ENCODE results near the gene DPH7.
A peak's percentile ranks its signal among the peaks of the same experiment; 100 is the strongest.
"Not testable (repeated sequence)": the region's sequence is repeated elsewhere in the genome, so short reads cannot be mapped to it uniquely, and the experiment has no call there.

Gene DPH7

DNA sequence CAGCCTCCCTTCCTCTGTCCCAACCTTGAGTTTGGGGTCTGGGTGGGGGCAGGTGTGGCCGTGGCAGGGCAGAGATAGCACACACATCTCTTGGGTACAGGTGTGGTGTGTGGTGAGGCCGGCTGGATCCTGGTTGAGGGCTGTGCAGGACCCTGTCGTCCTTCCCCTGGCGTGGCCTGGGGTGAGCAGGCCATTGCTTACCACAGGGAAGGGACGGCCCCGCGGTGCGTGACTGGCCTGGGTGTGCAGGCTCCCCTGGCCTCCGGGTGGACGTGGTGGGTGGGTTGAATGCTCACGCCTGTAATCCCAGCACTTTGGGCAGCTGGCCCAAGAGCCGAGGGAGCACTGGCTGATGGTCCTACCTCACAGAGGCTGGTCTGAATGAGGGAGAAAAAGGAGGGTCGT, 28.0 kb upstream of the DPH7 start:
- no peak for DNase-seq (ENCODE audit: low read depth in 3 of 3, low spot score in 1 of 3)

DNA sequence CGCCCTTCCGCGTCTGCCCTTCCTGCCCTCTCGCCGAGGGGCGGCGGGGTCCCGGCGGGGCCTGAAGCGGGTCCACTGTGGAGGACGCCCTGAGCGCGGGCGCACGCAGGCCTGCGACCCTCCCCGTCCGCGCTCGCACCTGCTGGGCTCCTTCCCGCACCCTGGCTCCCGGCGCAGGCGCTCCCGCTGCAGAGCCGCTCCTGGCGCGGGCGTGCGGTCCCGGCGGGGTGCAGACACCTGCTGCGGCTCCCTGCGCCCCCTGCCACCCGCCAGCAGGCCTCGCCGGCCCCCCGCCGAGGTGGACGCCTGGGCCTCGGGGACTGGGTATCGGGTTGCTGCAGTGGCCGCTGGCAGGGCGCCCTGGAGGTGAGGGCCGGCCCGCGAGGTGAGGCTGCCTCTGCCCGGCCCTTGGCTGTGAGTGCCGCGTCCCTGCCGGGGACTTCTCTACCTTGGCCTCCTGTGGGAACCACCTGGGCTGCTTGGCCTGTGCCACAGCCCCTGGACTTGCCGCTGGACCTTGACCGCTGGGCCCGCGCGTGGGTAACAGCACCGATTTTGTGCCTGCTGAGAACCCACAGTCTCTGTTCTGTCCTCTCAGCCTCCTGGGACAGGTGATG, 27.4 kb upstream of the DPH7 start:
- no peak for DNase-seq (ENCODE audit: low read depth in 3 of 3, low spot score in 1 of 3)

- peak; percentile 88 to 91 (median 91) for DNase-seq (ENCODE audit: low read depth in 3 of 3, low spot score in 1 of 3)
Measured at GRCh38 chr9:137605121-137606004, 26.6 kb upstream of the DPH7 start, which contains the start of gene ARRDC1. ARRDC1 (plus strand) TSS chr9:137605686; CDS start chr9:137605718, 32 bp downstream.

- DNase-seq (ENCODE audit: low read depth in 3 of 3, low spot score in 1 of 3) = no peak
Measured at GRCh38 chr9:137604345-137605086, 25.8 kb upstream of the DPH7 start.

- no peak for DNase-seq (ENCODE audit: low read depth in 3 of 3, low spot score in 1 of 3)
Measured at GRCh38 chr9:137603879-137604278, 25.2 kb upstream of the DPH7 start.

DNA sequence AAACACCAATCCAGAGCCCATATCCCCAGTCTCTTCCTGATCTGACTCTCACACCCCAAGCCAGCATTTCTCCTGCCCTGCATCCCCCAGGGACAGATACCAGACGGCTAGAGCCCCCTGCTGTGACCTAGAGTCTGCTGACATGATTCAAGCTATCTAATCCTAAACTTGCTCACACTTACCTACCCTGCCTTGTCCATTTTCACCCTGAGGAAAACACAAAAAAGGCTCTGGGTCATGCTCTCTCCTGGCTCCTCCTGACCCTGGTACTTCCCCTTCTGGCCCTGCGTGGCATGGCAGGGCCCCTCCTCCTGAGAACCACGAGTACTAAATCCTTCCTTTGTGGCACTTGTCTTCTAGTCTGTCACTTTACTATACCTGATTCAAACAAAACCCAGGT, 23.9 kb upstream of the DPH7 start:
- DNase-seq (ENCODE audit: low read depth in 3 of 3, low spot score in 1 of 3) = no peak

GRCh38 chr9:137598943-137599342, 20.2 kb upstream of the DPH7 start:
- no peak for DNase-seq (ENCODE audit: low read depth in 3 of 3, low spot score in 1 of 3)

- DNase-seq (ENCODE audit: low read depth in 3 of 3, low spot score in 1 of 3) = not testable (repeated sequence)
Measured at GRCh38 chr9:137596577-137596976, 17.9 kb upstream of the DPH7 start.

- no peak for DNase-seq (ENCODE audit: low read depth in 3 of 3, low spot score in 1 of 3)
Measured at GRCh38 chr9:137593176-137593575, 14.5 kb upstream of the DPH7 start.

DNA sequence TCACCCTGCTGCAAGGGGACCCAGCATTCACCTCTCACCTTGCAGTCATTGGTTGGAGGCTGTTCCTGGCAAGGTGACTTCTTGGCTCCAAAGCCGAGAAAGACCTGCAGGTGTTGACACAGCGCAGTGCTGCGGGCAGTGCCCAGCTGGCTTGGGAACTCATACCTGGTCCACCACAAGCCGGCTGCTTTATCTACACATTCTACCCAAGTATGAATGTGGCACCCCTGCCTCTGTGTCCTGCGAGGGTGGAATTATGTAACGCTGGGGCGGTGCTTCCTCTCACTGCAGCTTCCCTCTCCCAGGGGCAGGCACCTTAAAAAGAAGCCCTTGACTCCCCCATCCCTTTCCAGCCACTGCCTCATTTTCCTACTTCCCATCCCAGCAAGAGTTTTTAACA, 14.0 kb upstream of the DPH7 start:
- no peak for DNase-seq (ENCODE audit: low read depth in 3 of 3, low spot score in 1 of 3)

DNA sequence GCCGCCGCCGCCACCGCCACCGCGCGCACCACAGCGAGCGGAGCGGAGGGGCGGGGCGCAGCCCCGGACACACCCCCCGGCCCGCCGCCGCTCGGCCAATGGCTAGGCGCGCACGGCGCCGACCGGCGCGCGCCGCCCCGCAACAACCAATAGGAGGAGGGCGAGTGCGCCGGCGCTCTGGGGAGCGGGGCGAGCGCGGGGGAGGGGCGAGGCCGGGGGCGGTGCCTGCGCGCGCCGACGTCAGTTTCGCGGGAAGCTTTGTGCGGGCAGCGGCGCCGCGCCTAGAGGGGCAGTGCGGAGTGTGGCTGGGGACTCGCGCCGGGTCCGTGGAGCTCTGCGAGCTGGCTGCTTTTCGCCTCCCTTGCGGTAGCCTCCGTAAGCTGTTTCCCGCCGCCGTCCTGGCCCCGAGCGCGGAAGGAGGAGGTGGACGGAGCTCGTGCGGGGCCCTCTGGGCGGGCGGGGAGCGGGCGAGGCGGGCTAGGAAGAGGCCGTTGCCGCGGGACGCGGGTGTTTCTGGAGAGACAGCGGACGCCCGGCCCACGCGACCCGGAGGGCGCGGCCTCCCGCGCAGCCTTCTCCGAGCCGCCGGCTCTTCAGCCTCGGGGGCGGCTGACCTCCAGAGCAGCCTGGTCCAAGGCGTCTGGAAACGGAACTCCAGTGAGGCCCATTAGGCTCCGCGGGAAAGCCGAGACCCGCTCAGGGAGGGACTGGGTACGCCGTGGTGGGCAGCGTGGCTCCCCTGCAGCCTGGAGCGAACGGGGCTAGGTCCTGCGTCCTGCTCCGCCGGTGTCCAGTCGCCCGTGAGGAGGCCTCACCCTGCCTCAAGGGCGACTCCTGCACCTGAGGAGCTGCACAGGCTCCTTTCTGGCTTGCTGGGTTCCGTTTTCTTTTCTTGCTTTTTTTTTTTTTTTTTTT, 12.0 kb upstream of the DPH7 start, which contains the start of gene ZMYND19:
Gene ZMYND19 (minus strand): TSS at position 44 of the 915 bp plus-strand sequence. CDS start 249 bp downstream, outside the sequence.
- DNase-seq (ENCODE audit: low read depth in 3 of 3, low spot score in 1 of 3) = peak; percentile 69 to 94 (median 88)

DNA sequence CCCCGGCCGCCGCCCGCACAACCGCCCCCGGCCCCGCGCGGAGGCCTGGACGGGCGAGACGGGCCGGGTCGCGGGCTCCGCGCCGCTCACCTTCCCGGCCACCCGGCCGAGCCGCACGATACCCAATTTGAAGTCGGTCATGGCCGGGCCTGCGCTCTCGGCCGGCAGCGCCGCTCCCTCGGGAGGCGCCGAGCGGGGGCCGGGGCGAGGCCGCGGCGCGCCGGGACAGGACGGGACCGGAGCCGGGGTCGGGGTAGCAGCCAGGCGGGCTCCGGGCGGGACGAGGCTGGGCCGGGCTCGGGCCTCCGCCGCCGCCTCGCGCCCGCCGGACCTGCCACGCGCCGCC, 11.4 kb upstream of the DPH7 start:
- no peak for DNase-seq (ENCODE audit: low read depth in 3 of 3, low spot score in 1 of 3)

GRCh38 chr9:137589441-137590122, 10.9 kb upstream of the DPH7 start:
- no peak for DNase-seq (ENCODE audit: low read depth in 3 of 3, low spot score in 1 of 3)

DNA sequence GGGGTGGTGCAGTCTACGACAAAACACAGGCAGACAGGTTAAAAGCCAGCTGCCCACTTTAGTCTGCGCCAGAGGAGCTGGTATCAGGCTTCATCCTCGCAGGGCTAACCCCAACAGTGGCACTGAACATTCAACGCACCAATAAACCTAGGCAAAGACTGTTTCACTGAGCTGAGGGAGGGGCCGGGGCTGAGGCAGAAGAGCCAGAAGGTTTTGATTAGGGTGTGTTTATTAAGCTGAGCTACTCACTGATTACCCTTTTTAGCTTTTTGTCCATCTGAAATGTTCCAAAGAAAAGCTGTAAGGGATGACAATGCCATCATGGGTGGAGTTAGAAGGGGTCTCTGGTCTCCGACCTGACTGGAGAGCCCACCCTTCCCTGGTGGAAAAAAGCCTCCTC, 10.2 kb upstream of the DPH7 start:
- no peak for DNase-seq (ENCODE audit: low read depth in 3 of 3, low spot score in 1 of 3)

- DNase-seq (ENCODE audit: low read depth in 3 of 3, low spot score in 1 of 3) = no peak
Measured at GRCh38 chr9:137588311-137588710, 9.6 kb upstream of the DPH7 start.

- DNase-seq (ENCODE audit: low read depth in 3 of 3, low spot score in 1 of 3) = no peak
Measured at GRCh38 chr9:137586854-137587253, 8.1 kb upstream of the DPH7 start.

GRCh38 chr9:137583957-137584356, 5.2 kb upstream of the DPH7 start:
- DNase-seq (ENCODE audit: low read depth in 3 of 3, low spot score in 1 of 3) = no peak

- no peak for DNase-seq (ENCODE audit: low read depth in 3 of 3, low spot score in 1 of 3)
Measured at GRCh38 chr9:137583347-137583746, 4.6 kb upstream of the DPH7 start.

DNA sequence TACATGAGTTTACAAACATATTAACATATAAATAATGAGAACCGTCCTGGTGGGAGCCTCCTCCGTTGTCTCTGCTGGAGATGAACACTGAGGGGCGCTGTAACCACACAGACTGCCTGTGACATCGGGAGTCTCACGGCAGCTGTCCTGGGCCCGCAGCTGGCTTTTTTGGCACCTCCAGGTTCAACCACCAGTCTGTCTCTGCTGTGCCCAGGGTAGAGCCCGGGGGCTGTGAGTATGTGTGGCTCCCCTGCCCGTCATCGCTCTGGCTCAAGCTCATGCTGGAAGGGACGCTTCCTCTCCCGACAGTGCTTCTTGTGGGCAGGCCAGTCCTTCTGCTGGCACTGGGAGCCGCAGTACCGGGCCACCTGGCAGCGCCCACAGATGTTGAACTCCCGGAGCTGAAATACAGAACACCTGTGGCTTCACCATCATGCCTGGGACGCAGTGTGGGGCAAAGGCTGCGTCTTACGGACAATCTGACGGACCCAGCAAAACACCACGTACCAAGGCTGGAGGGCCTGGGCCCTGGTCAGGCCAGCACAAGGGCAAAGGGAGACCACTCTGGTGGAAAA, 3.6 kb upstream of the DPH7 start:
- DNase-seq (ENCODE audit: low read depth in 3 of 3, low spot score in 1 of 3) = no peak

Measured in stimulated activated CD4-positive, alpha-beta T cell treated with anti-CD3 and anti-CD28 coated beads, TNF-alpha, amount 100 ng/mL, for 1 hour (primary cell).